H9 (cell line): ENCODE measurements around the gene TNIK. TPM values are rescaled to one million over a fixed set of nuclear protein-coding genes. Genes with fewer than 3 reads are reported as not detected.
A peak's percentile ranks its signal among the peaks of the same experiment; 100 is the strongest.

Experiments
- DNase-seq: peaks from one replicate; pipeline ENCODE4 v3.0.0-alpha.2; 2017
- H2AFZ ChIP-seq: one replicate; pipeline ENCODE4 v1.6.1; 2013; ENCODE audit warnings: mild to moderate bottlenecking, low read length, control low read depth, moderate library complexity
- H2AK5ac ChIP-seq: 2 replicates; pipeline ENCODE4 v1.6.1; 2013; ENCODE audit warnings: low read length, control low read depth, mixed read lengths; ENCODE audit not compliant: insufficient read length
- H2BK120ac ChIP-seq: one replicate; pipeline ENCODE4 v1.6.1; 2013; ENCODE audit warnings: low read depth, mild to moderate bottlenecking, low read length, control low read depth, inconsistent platforms; ENCODE audit not compliant: poor library complexity, severe bottlenecking
- H2BK12ac ChIP-seq: 2 replicates; pipeline ENCODE4 v1.6.1; 2013; ENCODE audit warnings: low read length, control low read depth, mixed read lengths, low read depth; ENCODE audit not compliant: insufficient read length
- H2BK15ac ChIP-seq: 2 replicates; pipeline ENCODE4 v1.6.1; 2013; ENCODE audit warnings: low read depth, low read length, control low read depth
- H2BK20ac ChIP-seq: one replicate; pipeline ENCODE4 v1.6.1; 2013; ENCODE audit warnings: low read depth, mild to moderate bottlenecking, low read length, control low read depth, inconsistent platforms; ENCODE audit not compliant: poor library complexity, severe bottlenecking
- H2BK5ac ChIP-seq: 2 replicates; pipeline ENCODE4 v1.6.1; 2013; ENCODE audit warnings: low read length, control low read depth, mixed read lengths; ENCODE audit not compliant: insufficient read length
- H3K14ac ChIP-seq: 2 replicates; pipeline ENCODE4 v1.6.1; 2013; ENCODE audit warnings: low read length, control low read depth; ENCODE audit not compliant: insufficient read depth
- H3K18ac ChIP-seq: 2 replicates; pipeline ENCODE4 v1.6.1; 2013; ENCODE audit warnings: low read depth, mild to moderate bottlenecking, mixed read lengths, low read length, control low read depth; ENCODE audit not compliant: insufficient read length
- H3K23ac ChIP-seq: 2 replicates; pipeline ENCODE4 v1.6.1; 2013; ENCODE audit warnings: low read length, control low read depth, mixed read lengths, low read depth; ENCODE audit not compliant: insufficient read length
- H3K23me2 ChIP-seq: 2 replicates; pipeline ENCODE4 v1.6.1; 2013; ENCODE audit warnings: low read depth, mild to moderate bottlenecking, mixed read lengths, low read length, control low read depth; ENCODE audit not compliant: insufficient read length, poor library complexity, severe bottlenecking
- H3K27ac ChIP-seq: 2 replicates; pipeline ENCODE4 v1.5.1; 2013; ENCODE audit warnings: low read length, control low read depth, mixed read lengths, low read depth; ENCODE audit not compliant: insufficient read length
- H3K27me3 ChIP-seq: 2 replicates; pipeline ENCODE4 v1.6.1; 2013; ENCODE audit warnings: low read length, control low read depth, inconsistent platforms; ENCODE audit not compliant: insufficient read depth
- H3K4ac ChIP-seq: 2 replicates; pipeline ENCODE4 v1.6.1; 2013; ENCODE audit warnings: low read depth, mild to moderate bottlenecking, control low read depth, inconsistent platforms, low read length, moderate library complexity
- H3K4me1 ChIP-seq: 2 replicates; pipeline ENCODE4 v1.6.1; 2013; ENCODE audit warnings: low read length, control low read depth, inconsistent platforms; ENCODE audit not compliant: insufficient read depth
- H3K4me2 ChIP-seq: 2 replicates; pipeline ENCODE4 v1.6.1; 2013; ENCODE audit warnings: low read length, control low read depth, mixed read lengths; ENCODE audit not compliant: insufficient read length, insufficient read depth
- H3K56ac ChIP-seq: 2 replicates; pipeline ENCODE4 v1.6.1; 2013; ENCODE audit warnings: low read depth, mild to moderate bottlenecking, mixed read lengths, low read length, control low read depth; ENCODE audit not compliant: insufficient read length
- H3K79me1 ChIP-seq: 2 replicates; pipeline ENCODE4 v1.6.1; 2013; ENCODE audit warnings: low read depth, mild to moderate bottlenecking, moderate library complexity, low read length, control low read depth, inconsistent platforms; ENCODE audit not compliant: insufficient read depth, poor library complexity, severe bottlenecking
- H3K79me2 ChIP-seq: 2 replicates; pipeline ENCODE4 v1.6.1; 2013; ENCODE audit warnings: low read length, control low read depth, inconsistent platforms; ENCODE audit not compliant: insufficient read depth
- H3K9ac ChIP-seq: 2 replicates; pipeline ENCODE4 v1.6.1; 2013; ENCODE audit warnings: low read length, control low read depth, mixed read lengths; ENCODE audit not compliant: insufficient read length; ENCODE audit errors: extremely low read depth
- H3K9me3 ChIP-seq: one replicate; pipeline ENCODE4 v1.6.1; 2013; ENCODE audit warnings: low read depth, low read length, inconsistent platforms; ENCODE audit not compliant: control insufficient read depth
- H3T11ph ChIP-seq: one replicate; pipeline ENCODE4 v1.6.1; 2013; ENCODE audit warnings: mild to moderate bottlenecking, low read length, control low read depth, inconsistent platforms
- H4K20me1 ChIP-seq: one replicate; pipeline ENCODE4 v1.6.1; 2013; ENCODE audit not compliant: control insufficient read depth, insufficient read length, insufficient read depth
- H4K5ac ChIP-seq: 2 replicates; pipeline ENCODE4 v1.6.1; 2013; ENCODE audit warnings: low read depth, mild to moderate bottlenecking, mixed read lengths, low read length, control low read depth; ENCODE audit not compliant: insufficient read length
- H4K8ac ChIP-seq: replicated peaks from 2 replicates; pipeline ENCODE4 v1.6.1; 2013; ENCODE audit warnings: low read length, control low read depth, mixed read lengths, low read depth; ENCODE audit not compliant: insufficient read length
- H4K91ac ChIP-seq: 2 replicates; pipeline ENCODE4 v1.6.1; 2013; ENCODE audit warnings: low read depth, mild to moderate bottlenecking, moderate library complexity, mixed read lengths, low read length, control low read depth; ENCODE audit not compliant: insufficient read length
- H3K27ac Mint-ChIP-seq, 3 experiments: 2 replicates in 2 of 3; 3 replicates in 1 of 3; pipeline ENCODE4 v1.8.0; 2020 to 2021; ENCODE audit warnings: mixed read lengths in 3 of 3, mild to moderate bottlenecking in 1 of 3, moderate library complexity in 1 of 3
- H3K27me3 Mint-ChIP-seq: 2 replicates; pipeline ENCODE4 v1.8.0; 2021; ENCODE audit warnings: low read depth, mild to moderate bottlenecking, moderate library complexity, mixed read lengths
- H3K36me3 Mint-ChIP-seq, 3 experiments: 2 replicates in 2 of 3; 3 replicates in 1 of 3; pipeline ENCODE4 v1.8.0; 2020 to 2021; ENCODE audit warnings: low read depth in 3 of 3, mixed read lengths in 3 of 3; ENCODE audit not compliant: insufficient read depth in 1 of 3
- H3K4me1 Mint-ChIP-seq, 2 experiments: 2 replicates each; pipeline ENCODE4 v1.8.0; 2020; ENCODE audit warnings: mixed read lengths in 2 of 2
- H3K4me3 Mint-ChIP-seq, 2 experiments: 2 replicates in 1 of 2; 3 replicates in 1 of 2; pipeline ENCODE4 v1.8.0; 2020 to 2021; ENCODE audit warnings: mild to moderate bottlenecking in 2 of 2, mixed read lengths in 2 of 2, moderate library complexity in 1 of 2
- H3K9me3 Mint-ChIP-seq, 2 experiments: 2 replicates in 1 of 2; 3 replicates in 1 of 2; pipeline ENCODE4 v1.8.0; 2020; ENCODE audit warnings: mild to moderate bottlenecking in 2 of 2, mixed read lengths in 2 of 2, moderate library complexity in 1 of 2
- WGBS: extraction: QIAGEN DNeasy Blood & Tissue Kit; methylation state at CpG from one replicate; pipeline ENCODE4 v1.1.7; 2013; ENCODE audit warnings: missing lambda C conversion rate, low lambda C conversion rate, mixed read lengths; ENCODE audit not compliant: insufficient read length; ENCODE audit errors: extremely low coverage; 5-methylcytosine and 5-hydroxymethylcytosine counted together
- total RNA-seq: library from RNA; stranded (reverse); gene quantifications from 2 replicates; pipeline ENCODE4 v1.2.1, GENCODE V29; 2021
- TF ChIP-seq, protein P1 (sequence below): fragments of 200-600 bp; sonication (generic); conservative IDR thresholded peaks from 3 replicates; pipeline ENCODE4 v1.8.0; 2021; ENCODE audit warnings: antibody characterized with exemption, mild to moderate bottlenecking

TNIK gene
- total RNA-seq, 1 experiment from 2014 or later: 15.9 TPM

DNA sequence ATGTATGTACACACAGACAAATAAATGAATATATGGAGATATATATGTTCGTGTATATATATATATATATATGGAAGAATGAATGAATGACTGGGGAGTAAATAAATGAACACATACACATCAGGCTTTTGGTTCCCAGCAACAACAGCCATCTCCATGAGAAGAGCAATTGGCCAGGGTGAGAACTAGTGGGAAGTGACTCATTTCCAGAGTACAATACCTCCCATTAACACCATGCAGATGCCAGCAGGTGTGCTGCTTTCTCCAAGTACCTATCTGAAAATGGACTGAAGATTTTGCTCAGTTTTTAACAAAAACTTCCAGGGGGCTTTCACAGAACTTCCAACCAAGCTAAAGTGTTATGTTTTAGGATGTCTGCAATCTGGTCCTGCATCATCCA lies 253.9 kb downstream of the TNIK start:
- Histone ChIP-seq H3K4me2 (no peak overlapping the region), H3K4ac (no peak overlapping the region), H4K20me1 (no peaks in the 10 kb centered on the region), H3K9me3 (no peaks in the 10 kb centered on the region), H2BK12ac (no peak overlapping the region), H2BK20ac (no peak overlapping the region), H3K27ac (peak overlapping the region; percentile 57), H3K79me2 (no peaks in the 10 kb centered on the region), H2AFZ (no peak overlapping the region), H2BK120ac (no peak overlapping the region), H3K27me3 (no peaks in the 10 kb centered on the region), H3T11ph (no peak overlapping the region), H2BK5ac (no peak overlapping the region), H2AK5ac (no peak overlapping the region), H4K91ac (no peak overlapping the region), H3K9ac (no peak overlapping the region), H4K8ac (no peak overlapping the region), H3K4me1 (peaks cover 2% of the 10 kb centered on the region; the same call in 1 of the 2 replicates), H2BK15ac (no peak overlapping the region), H3K23ac (no peak overlapping the region), H3K18ac (no peak overlapping the region), H4K5ac (no peak overlapping the region), H3K79me1 (no peaks in the 10 kb centered on the region), H3K56ac (no peak overlapping the region), H3K23me2 (no peaks in the 10 kb centered on the region), H3K14ac (no peak overlapping the region)
- Mint-ChIP-seq H3K4me3 (no peak overlapping the region; a peak in 1 of 5 replicates), H3K9me3 (no peaks in the 10 kb centered on the region), H3K4me1 (peaks cover 11 to 33% of the 10 kb centered on the region in 2 experiments), H3K36me3 (peaks cover 0 to 10% (median 4%) of the 10 kb centered on the region in 3 experiments; a peak in 4 of 7 replicates), H3K27me3 (no peaks in the 10 kb centered on the region), H3K27ac (peak overlapping the region; percentile 46 to 84 (median 49); a peak in 5 of 7 replicates)
- DNase-seq: peak; percentile 71
- TF ChIP-seq, protein P1, sequence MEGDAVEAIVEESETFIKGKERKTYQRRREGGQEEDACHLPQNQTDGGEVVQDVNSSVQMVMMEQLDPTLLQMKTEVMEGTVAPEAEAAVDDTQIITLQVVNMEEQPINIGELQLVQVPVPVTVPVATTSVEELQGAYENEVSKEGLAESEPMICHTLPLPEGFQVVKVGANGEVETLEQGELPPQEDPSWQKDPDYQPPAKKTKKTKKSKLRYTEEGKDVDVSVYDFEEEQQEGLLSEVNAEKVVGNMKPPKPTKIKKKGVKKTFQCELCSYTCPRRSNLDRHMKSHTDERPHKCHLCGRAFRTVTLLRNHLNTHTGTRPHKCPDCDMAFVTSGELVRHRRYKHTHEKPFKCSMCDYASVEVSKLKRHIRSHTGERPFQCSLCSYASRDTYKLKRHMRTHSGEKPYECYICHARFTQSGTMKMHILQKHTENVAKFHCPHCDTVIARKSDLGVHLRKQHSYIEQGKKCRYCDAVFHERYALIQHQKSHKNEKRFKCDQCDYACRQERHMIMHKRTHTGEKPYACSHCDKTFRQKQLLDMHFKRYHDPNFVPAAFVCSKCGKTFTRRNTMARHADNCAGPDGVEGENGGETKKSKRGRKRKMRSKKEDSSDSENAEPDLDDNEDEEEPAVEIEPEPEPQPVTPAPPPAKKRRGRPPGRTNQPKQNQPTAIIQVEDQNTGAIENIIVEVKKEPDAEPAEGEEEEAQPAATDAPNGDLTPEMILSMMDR: no peak
- no CpG with 5 or more reads among the region's 1 CpG for WGBS
